Measurements from ENCODE around the gene PTGR3.

PTGR3 gene

GRCh38 chr18:75178376-75178775, 30.6 kb downstream of the PTGR3 start:
- no peak for TF ChIP-seq MAX (IDR thresholded peaks at IDR 0.05; ENCODE audit: low read depth, low read length)
- TF ChIP-seq POLR2A (IDR thresholded peaks at IDR 0.05; ENCODE audit: extremely low read depth, insufficient read length): no peak
- no peak for TF ChIP-seq MYC (IDR thresholded peaks at IDR 0.05; ENCODE audit: low read depth, low read length)
- no peak for TF ChIP-seq CTCF (IDR thresholded peaks at IDR 0.05; ENCODE audit: low read depth, low read length)
- no peak overlapping the region for H3K4me3 ChIP-seq (ENCODE audit: low read depth, low read length)
- DNase-seq (ENCODE audit: low read depth): no peak

GRCh38 chr18:75176849-75177248, 32.1 kb downstream of the PTGR3 start:
- H3K4me3 ChIP-seq (ENCODE audit: low read depth, low read length): no peak overlapping the region
- DNase-seq (ENCODE audit: low read depth): no peak
- TF ChIP-seq MAX (IDR thresholded peaks at IDR 0.05; ENCODE audit: low read depth, low read length) (no peak), MYC (IDR thresholded peaks at IDR 0.05; ENCODE audit: low read depth, low read length) (no peak), CTCF (IDR thresholded peaks at IDR 0.05; ENCODE audit: low read depth, low read length) (no peak), POLR2A (IDR thresholded peaks at IDR 0.05; ENCODE audit: extremely low read depth, insufficient read length) (no peak)

- peak; percentile 32 for DNase-seq (ENCODE audit: low read depth)
- TF ChIP-seq POLR2A (IDR thresholded peaks at IDR 0.05; ENCODE audit: extremely low read depth, insufficient read length) (no peak), MAX (IDR thresholded peaks at IDR 0.05; ENCODE audit: low read depth, low read length) (no peak), MYC (IDR thresholded peaks at IDR 0.05; ENCODE audit: low read depth, low read length) (no peak), CTCF (IDR thresholded peaks at IDR 0.05; ENCODE audit: low read depth, low read length) (no peak)
- H3K4me3 ChIP-seq (ENCODE audit: low read depth, low read length): no peak overlapping the region
These were observed 35.2 kb downstream of the PTGR3 start for GRCh38 chr18:75173738-75174137.

GRCh38 chr18:75173125-75173432, 35.9 kb downstream of the PTGR3 start:
- TF ChIP-seq CTCF (IDR thresholded peaks at IDR 0.05; ENCODE audit: low read depth, low read length) (peak; percentile 22), MYC (IDR thresholded peaks at IDR 0.05; ENCODE audit: low read depth, low read length) (no peak), MAX (IDR thresholded peaks at IDR 0.05; ENCODE audit: low read depth, low read length) (no peak), POLR2A (IDR thresholded peaks at IDR 0.05; ENCODE audit: extremely low read depth, insufficient read length) (no peak)
- peak; percentile 70 for DNase-seq (ENCODE audit: low read depth)
- no peak overlapping the region for H3K4me3 ChIP-seq (ENCODE audit: low read depth, low read length)

GRCh38 chr18:75172299-75173124, 36.4 kb downstream of the PTGR3 start:
- DNase-seq (ENCODE audit: low read depth): no peak
- H3K4me3 ChIP-seq (ENCODE audit: low read depth, low read length): no peak overlapping the region
- TF ChIP-seq MYC (IDR thresholded peaks at IDR 0.05; ENCODE audit: low read depth, low read length): no peak
- TF ChIP-seq MAX (IDR thresholded peaks at IDR 0.05; ENCODE audit: low read depth, low read length): no peak
- TF ChIP-seq POLR2A (IDR thresholded peaks at IDR 0.05; ENCODE audit: extremely low read depth, insufficient read length): no peak
- no peak for TF ChIP-seq CTCF (IDR thresholded peaks at IDR 0.05; ENCODE audit: low read depth, low read length)
